ENCODE data around the gene FUT1. TPM values are rescaled to one million over a fixed set of nuclear protein-coding genes. Genes with fewer than 3 reads are reported as not detected.

The FUT1 gene
- total and polyA plus RNA-seq, 2 donors (not counting 1 experiment from before 2014, with no cell fraction given) = not detected

DNA sequence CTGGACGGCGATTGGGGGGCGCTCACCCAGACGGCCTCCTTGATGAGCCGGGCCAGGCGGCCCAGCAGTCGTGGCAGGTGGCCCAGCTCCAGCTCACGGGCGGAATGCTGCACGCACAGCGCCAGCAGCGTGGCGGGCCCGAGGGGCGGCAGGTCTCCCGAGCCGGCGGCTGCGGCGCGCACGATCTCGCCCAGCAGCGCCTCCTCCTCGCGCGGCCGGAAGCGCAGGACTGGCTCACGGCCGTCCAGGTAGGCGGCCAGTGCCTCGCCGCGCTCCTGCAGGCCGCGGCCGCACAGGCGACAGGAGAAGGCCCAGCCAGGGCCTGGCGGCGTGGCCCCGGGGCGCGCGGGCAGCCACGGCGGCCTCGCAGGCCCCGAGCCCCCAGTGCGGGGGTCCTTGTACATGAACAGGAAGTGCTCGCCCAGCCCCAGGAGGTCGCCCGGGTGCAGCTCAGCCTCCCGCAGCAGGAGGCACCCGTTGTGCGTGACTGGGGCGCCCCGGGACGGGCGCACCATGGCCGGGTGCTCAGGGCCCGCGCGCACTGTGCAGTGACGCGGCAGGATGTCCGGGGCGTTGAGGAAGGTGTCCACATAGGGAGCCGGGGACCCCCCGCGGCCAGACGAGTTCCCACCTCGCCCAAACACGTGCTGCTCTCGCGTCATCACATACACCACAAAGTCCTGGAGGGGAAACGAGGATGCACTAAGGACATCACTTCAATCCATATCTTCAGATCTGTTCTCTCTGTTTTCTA lies 23.4 kb downstream of the FUT1 start:
- no peak overlapping the region for H3K4me3 Mint-ChIP-seq
- Histone ChIP-seq H3K9me3 (ENCODE audit: control extremely low read depth in 1 of 3, control insufficient read depth in 2 of 3, insufficient read depth in 1 of 3, low read length in 2 of 3) (peaks cover 0 to 30% (median 16%) of the 10 kb centered on the region in 3 donors), H3K4me3 (ENCODE audit: control extremely low read depth in 1 of 5, extremely low read depth in 1 of 5, insufficient read depth in 1 of 5, low read depth in 2 of 5, low read length in 4 of 5) (no peak overlapping the region), H3K9ac (ENCODE audit: low read length) (no peak overlapping the region), H3K4me1 (ENCODE audit: control insufficient read depth in 2 of 2, insufficient read depth in 2 of 2, low read length in 2 of 2) (peaks cover 11 to 21% of the 10 kb centered on the region in 2 donors), H3K4me2 (replicated peaks; ENCODE audit: low read depth, low read length, poor library complexity, severe bottlenecking) (no peak overlapping the region), H3K36me3 (replicated peaks in 1 of 2; ENCODE audit: control extremely low read depth in 1 of 2, control insufficient read depth in 1 of 2, extremely low read depth in 1 of 2, insufficient read depth in 2 of 2, low read length in 1 of 2) (no peaks in the 10 kb centered on the region), H4K20me1 (ENCODE audit: control insufficient read depth, insufficient read depth, low read length, poor library complexity, severe bottlenecking) (no peaks in the 10 kb centered on the region), H2AFZ (ENCODE audit: insufficient read depth, low read depth, low read length, poor library complexity, severe bottlenecking) (no peak overlapping the region), H3K27me3 (replicated peaks in 1 of 4; ENCODE audit: control extremely low read depth in 1 of 4, control insufficient read depth in 3 of 4, insufficient read depth in 4 of 4, low read length in 3 of 4) (no peaks in the 10 kb centered on the region), H3K27ac (ENCODE audit: low read length in 2 of 2) (no peak overlapping the region), H3K79me2 (ENCODE audit: control insufficient read depth, insufficient read depth, low read length) (no peaks in the 10 kb centered on the region)
- H3K27ac Mint-ChIP-seq = no peak overlapping the region
- peaks cover 16% of the 10 kb centered on the region for H3K4me1 Mint-ChIP-seq
- intact Hi-C loops (cut with micrococcal nuclease) = loop anchor here (10.0 kb wide), 1 partner anchor 1296 kb away; the partner anchor contains the start of genes VRK3 and ZNF473
- POLR2A ChIA-PET = no interaction called here
- CTCF ChIA-PET = no interaction called here
- H3K9me3 Mint-ChIP-seq (ENCODE audit: insufficient read depth) = peaks cover 14% of the 10 kb centered on the region
- TF ChIP-seq EZH2 (IDR thresholded peaks at IDR 0.05; ENCODE audit: borderline replicate concordance, insufficient read depth, low read depth, low read length, poor library complexity, severe bottlenecking) = no peak
- TF ChIP-seq, protein P1, sequence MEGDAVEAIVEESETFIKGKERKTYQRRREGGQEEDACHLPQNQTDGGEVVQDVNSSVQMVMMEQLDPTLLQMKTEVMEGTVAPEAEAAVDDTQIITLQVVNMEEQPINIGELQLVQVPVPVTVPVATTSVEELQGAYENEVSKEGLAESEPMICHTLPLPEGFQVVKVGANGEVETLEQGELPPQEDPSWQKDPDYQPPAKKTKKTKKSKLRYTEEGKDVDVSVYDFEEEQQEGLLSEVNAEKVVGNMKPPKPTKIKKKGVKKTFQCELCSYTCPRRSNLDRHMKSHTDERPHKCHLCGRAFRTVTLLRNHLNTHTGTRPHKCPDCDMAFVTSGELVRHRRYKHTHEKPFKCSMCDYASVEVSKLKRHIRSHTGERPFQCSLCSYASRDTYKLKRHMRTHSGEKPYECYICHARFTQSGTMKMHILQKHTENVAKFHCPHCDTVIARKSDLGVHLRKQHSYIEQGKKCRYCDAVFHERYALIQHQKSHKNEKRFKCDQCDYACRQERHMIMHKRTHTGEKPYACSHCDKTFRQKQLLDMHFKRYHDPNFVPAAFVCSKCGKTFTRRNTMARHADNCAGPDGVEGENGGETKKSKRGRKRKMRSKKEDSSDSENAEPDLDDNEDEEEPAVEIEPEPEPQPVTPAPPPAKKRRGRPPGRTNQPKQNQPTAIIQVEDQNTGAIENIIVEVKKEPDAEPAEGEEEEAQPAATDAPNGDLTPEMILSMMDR (IDR thresholded peaks at IDR 0.05) = no peak
- H3K27me3 Mint-ChIP-seq = no peaks in the 10 kb centered on the region
- DNase-seq (peak; percentile 12), ATAC-seq (ENCODE audit: low read depth) (no peak)
- whole genome bisulfite sequencing (ENCODE audit: insufficient coverage) = 95% methylated on average over 67 of the region's 77 CpGs

DNA sequence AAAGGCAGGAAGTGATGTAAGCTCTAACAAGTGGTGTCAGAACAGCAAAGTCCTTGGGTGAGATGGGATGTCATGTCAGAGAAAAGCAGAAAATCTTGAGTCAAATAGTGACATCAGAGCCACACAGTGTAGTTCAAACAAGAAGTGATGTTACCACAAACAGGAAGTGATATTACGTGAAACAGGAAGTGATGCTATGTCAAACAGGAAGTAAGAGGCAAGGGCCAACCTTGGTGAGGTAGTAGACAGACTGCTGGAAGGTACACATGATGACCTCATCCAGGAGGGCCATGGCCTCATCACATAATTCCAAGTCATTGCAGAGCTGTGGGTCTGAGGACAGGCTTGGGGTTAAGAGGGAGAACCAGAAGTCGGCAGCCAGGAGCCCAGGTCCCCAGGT lies 25.9 kb downstream of the FUT1 start:
- H3K9me3 Mint-ChIP-seq (ENCODE audit: insufficient read depth) = peaks cover 14% of the 10 kb centered on the region
- CTCF ChIA-PET = interaction anchor here (1.1 to 2.6 kb wide), 4 partner anchors 11 to 69 kb away, joined by 3 to 12 read pairs (median 3); no protein-coding TSS in a partner anchor

More for the DNA sequence above, 25.9 kb downstream of the FUT1 start:
- Mint-ChIP-seq H3K27me3 (no peaks in the 10 kb centered on the region), H3K4me3 (no peak overlapping the region), H3K27ac (peak overlapping the region; percentile 88), H3K4me1 (peaks cover 18% of the 10 kb centered on the region)
- H2AFZ ChIP-seq (ENCODE audit: insufficient read depth, low read depth, low read length, poor library complexity, severe bottlenecking) = peak overlapping the region; percentile 1
- no peak overlapping the region for H3K4me3 ChIP-seq (ENCODE audit: control extremely low read depth in 1 of 5, extremely low read depth in 1 of 5, insufficient read depth in 1 of 5, low read depth in 2 of 5, low read length in 4 of 5)
- intact Hi-C loops (cut with micrococcal nuclease) = loop anchor here (10.0 kb wide), 1 partner anchor 1298 kb away; the partner anchor contains the start of genes VRK3 and ZNF473
- no peak for ATAC-seq (ENCODE audit: low read depth)
- H3K9me3 ChIP-seq (ENCODE audit: control extremely low read depth in 1 of 3, control insufficient read depth in 2 of 3, insufficient read depth in 1 of 3, low read length in 2 of 3) = peaks cover 0 to 30% (median 16%) of the 10 kb centered on the region in 3 donors
- no peaks in the 10 kb centered on the region for H4K20me1 ChIP-seq (ENCODE audit: control insufficient read depth, insufficient read depth, low read length, poor library complexity, severe bottlenecking)
- no peak overlapping the region for H3K4me2 ChIP-seq (replicated peaks; ENCODE audit: low read depth, low read length, poor library complexity, severe bottlenecking)
- H3K9ac ChIP-seq (ENCODE audit: low read length) = no peak overlapping the region
- no peaks in the 10 kb centered on the region for H3K36me3 ChIP-seq (replicated peaks in 1 of 2; ENCODE audit: control extremely low read depth in 1 of 2, control insufficient read depth in 1 of 2, extremely low read depth in 1 of 2, insufficient read depth in 2 of 2, low read length in 1 of 2)
- DNase-seq = peak; percentile 75
- H3K27ac ChIP-seq (ENCODE audit: low read length in 2 of 2) = peak overlapping the region in 1 of 2 donors; percentile 19
- 50% methylated on average over 2 of the region's 2 CpGs for WGBS (ENCODE audit: insufficient coverage)
- H3K79me2 ChIP-seq (ENCODE audit: control insufficient read depth, insufficient read depth, low read length) = no peaks in the 10 kb centered on the region
- no peaks in the 10 kb centered on the region for H3K27me3 ChIP-seq (replicated peaks in 1 of 4; ENCODE audit: control extremely low read depth in 1 of 4, control insufficient read depth in 3 of 4, insufficient read depth in 4 of 4, low read length in 3 of 4)
- TF ChIP-seq, protein P1 (IDR thresholded peaks at IDR 0.05) = no peak
- TF ChIP-seq EZH2 (IDR thresholded peaks at IDR 0.05; ENCODE audit: borderline replicate concordance, insufficient read depth, low read depth, low read length, poor library complexity, severe bottlenecking) = no peak
- H3K4me1 ChIP-seq (ENCODE audit: control insufficient read depth in 2 of 2, insufficient read depth in 2 of 2, low read length in 2 of 2) = peaks cover 11 to 21% of the 10 kb centered on the region in 2 donors
- POLR2A ChIA-PET = interaction anchor here (0.5 kb wide), 1 partner anchor 9 kb away, joined by 4 read pairs; no protein-coding TSS in a partner anchor
